Activated naive CD4-positive, alpha-beta T cell treated with anti-CD3 and anti-CD28 coated beads, Interleukin-2, amount 10 ng/mL, durations not matched to agents 7 days and 5 days (primary cell): Measurements from ENCODE around the gene LILRB2.
"Not testable (repeated sequence)": the region's sequence is repeated elsewhere in the genome, so short reads cannot be mapped to it uniquely, and the experiment has no call there.

Source experiments
- CTCF ChIA-PET: fragments of 350-600 bp; sonication (Branson Sonifier 250); formaldehyde crosslinking; loops from one replicate; lab custom pipeline; 2021; ENCODE audit warnings: antibody characterized with exemption; lab: Charles Lee
- DNase-seq: peaks from one replicate; pipeline ENCODE4 v3.0.0-alpha.2; 2020
- H3K27ac Mint-ChIP-seq: one replicate; pipeline ENCODE4 v1.8.0; 2021; ENCODE audit warnings: mild to moderate bottlenecking, moderate library complexity, mixed read lengths
- H3K27me3 Mint-ChIP-seq: one replicate; pipeline ENCODE4 v1.8.0; 2021; ENCODE audit warnings: mild to moderate bottlenecking, mixed read lengths
- H3K36me3 Mint-ChIP-seq: one replicate; pipeline ENCODE4 v1.8.0; 2021; ENCODE audit warnings: mixed read lengths
- H3K4me1 Mint-ChIP-seq: one replicate; pipeline ENCODE4 v1.8.0; 2021; ENCODE audit warnings: mixed read lengths
- H3K4me3 Mint-ChIP-seq: one replicate; pipeline ENCODE4 v1.8.0; 2021; ENCODE audit warnings: mild to moderate bottlenecking, moderate library complexity, mixed read lengths
- H3K9me3 Mint-ChIP-seq: one replicate; pipeline ENCODE4 v1.8.0; 2021; ENCODE audit warnings: mixed read lengths

The LILRB2 gene

DNA sequence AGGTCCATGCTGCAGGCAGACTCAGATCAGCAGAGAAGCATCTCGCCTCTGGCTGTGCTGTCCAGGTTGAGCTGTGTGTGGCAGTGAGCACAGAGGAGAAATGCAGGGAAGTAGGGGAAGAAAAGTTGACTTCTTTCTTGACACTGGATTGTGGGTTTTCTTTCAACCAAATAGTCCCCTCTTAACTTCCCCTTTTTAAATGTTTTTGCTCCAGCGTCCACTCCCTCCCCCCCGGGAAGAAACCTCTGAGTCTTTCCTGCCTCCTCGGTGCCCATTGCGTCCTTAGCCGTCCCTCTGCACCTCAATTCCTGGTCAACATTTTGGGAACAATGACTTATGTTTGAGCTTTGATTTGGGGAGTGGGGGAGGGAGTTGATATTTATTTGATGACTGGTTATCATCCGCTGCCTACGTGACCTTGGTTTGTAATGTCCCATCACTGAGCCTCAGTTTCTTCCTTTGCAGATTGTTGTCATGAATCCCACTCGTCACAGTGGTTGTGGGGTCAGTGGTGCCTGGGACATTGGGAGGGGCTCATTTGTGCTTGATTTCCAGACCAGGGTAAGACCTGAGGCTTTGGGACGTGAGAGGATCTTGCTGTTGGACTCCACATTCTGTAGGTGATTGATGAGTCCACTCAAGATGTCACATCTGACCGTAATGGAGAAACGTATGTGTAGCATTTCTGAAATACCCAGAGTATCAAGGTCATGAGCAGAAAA lies at the start of gene LILRB2:
Gene LILRB2, minus strand, starts transcription at position 104 of the 722 bp plus-strand sequence. CDS start 614 bp downstream, outside the sequence.
- peaks cover 13% of the 10 kb centered on the region for H3K4me1 Mint-ChIP-seq
- DNase-seq, result no peak
- peaks cover 75% of the 10 kb centered on the region for H3K27me3 Mint-ChIP-seq
- H3K27ac Mint-ChIP-seq, result no peak within 1 kb of the TSS
- no peaks in the 10 kb centered on the region for H3K36me3 Mint-ChIP-seq
- CTCF ChIA-PET, result no interaction called here
- no peaks in the 10 kb centered on the region for H3K9me3 Mint-ChIP-seq
- H3K4me3 Mint-ChIP-seq, result no peak within 1 kb of the TSS

GRCh38 chr19:54329476-54330165 lies 48.7 kb upstream of the LILRB2 start:
- H3K9me3 Mint-ChIP-seq, result peaks cover 2% of the 10 kb centered on the region
- H3K4me1 Mint-ChIP-seq, result peaks cover 18% of the 10 kb centered on the region
- no peak overlapping the region for H3K4me3 Mint-ChIP-seq
- no peak overlapping the region for H3K27ac Mint-ChIP-seq
- peaks cover 3% of the 10 kb centered on the region for H3K36me3 Mint-ChIP-seq
- DNase-seq, result no peak
- CTCF ChIA-PET, result interaction anchor here (2.1 kb wide), 1 partner anchor 61 kb away, joined by 4 read pairs; no protein-coding TSS in a partner anchor
- H3K27me3 Mint-ChIP-seq, result peaks cover 45% of the 10 kb centered on the region

- H3K4me3 Mint-ChIP-seq, H3K27ac Mint-ChIP-seq, H3K9me3 Mint-ChIP-seq, H3K36me3 Mint-ChIP-seq, DNase-seq: not testable (repeated sequence)
- H3K27me3 Mint-ChIP-seq, result peaks cover 40% of the 10 kb centered on the region
- CTCF ChIA-PET, result interaction anchor here (2.1 to 8.6 kb wide), 2 partner anchors 61 to 62 kb away, joined by 4 to 128 read pairs; no protein-coding TSS in a partner anchor
- peaks cover 18% of the 10 kb centered on the region for H3K4me1 Mint-ChIP-seq
Observed at GRCh38 chr19:54328781-54329180, 47.9 kb upstream of the LILRB2 start.

DNA sequence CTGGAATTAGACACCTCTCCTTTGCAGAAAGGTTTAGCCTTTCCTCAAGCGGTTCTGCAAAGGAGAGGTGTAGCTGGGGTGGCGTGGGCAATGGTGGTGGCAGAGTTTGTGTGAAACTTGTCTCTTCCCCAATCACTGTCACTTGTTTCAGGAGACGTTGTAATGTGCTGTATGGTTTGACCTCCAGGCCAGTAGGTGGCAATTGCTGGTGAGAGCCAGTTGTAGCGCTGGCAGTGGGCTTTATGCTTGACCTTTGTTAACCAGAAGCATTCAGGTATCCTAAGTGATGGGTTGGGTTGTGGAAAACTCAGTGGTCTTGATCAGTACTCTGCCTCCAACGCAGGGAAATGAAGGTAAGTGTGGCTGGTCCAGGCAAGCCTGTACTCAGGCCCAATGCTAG lies 44.7 kb upstream of the LILRB2 start:
- H3K27ac Mint-ChIP-seq, result no peak overlapping the region
- no peak overlapping the region for H3K4me3 Mint-ChIP-seq
- H3K9me3 Mint-ChIP-seq, result peaks cover 2% of the 10 kb centered on the region
- H3K36me3 Mint-ChIP-seq, result peaks cover 3% of the 10 kb centered on the region
- peaks cover 43% of the 10 kb centered on the region for H3K27me3 Mint-ChIP-seq
- H3K4me1 Mint-ChIP-seq, result peaks cover 18% of the 10 kb centered on the region
- CTCF ChIA-PET, result interaction anchor here (0.6 to 8.6 kb wide), 4 partner anchors 8 to 64 kb away, joined by 3 to 128 read pairs (median 3); no protein-coding TSS in a partner anchor
- no peak for DNase-seq

DNA sequence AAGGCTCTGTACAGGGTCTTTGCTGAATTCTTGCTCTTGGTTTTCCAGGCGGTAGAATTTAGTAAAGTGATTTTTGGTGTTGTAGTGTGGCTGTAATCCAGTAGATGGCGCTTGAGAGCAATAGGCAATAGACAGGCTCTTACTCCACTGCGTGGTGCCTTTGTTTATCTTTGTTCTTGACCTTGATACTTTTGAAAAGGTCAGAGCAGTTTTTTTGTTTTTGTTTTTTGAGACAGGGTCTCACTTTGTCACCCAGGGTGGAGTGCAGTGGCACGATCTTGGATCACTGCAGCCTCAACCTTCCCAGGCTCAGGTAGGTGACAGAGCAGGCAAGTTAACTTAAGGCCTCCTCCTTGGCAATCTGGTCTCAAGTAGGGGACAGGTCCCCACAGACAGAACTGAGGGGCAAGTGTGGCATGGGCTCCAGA lies 44.3 kb upstream of the LILRB2 start:
- H3K4me1 Mint-ChIP-seq, result peaks cover 18% of the 10 kb centered on the region
- peaks cover 43% of the 10 kb centered on the region for H3K27me3 Mint-ChIP-seq
- H3K4me3 Mint-ChIP-seq, result no peak overlapping the region
- no peak overlapping the region for H3K27ac Mint-ChIP-seq
- CTCF ChIA-PET, result interaction anchor here (1.0 to 8.6 kb wide), 4 partner anchors 32 to 73 kb away, joined by 3 to 128 read pairs (median 4); no protein-coding TSS in a partner anchor
- peak; percentile 62 for DNase-seq
- H3K9me3 Mint-ChIP-seq, result peaks cover 2% of the 10 kb centered on the region
- H3K36me3 Mint-ChIP-seq, result peaks cover 3% of the 10 kb centered on the region

- Mint-ChIP-seq H3K4me1 (peaks cover 18% of the 10 kb centered on the region), H3K9me3 (peaks cover 2% of the 10 kb centered on the region), H3K4me3 (no peak overlapping the region), H3K27me3 (peaks cover 40% of the 10 kb centered on the region), H3K27ac (no peak overlapping the region), H3K36me3 (peaks cover 3% of the 10 kb centered on the region)
- CTCF ChIA-PET, result interaction anchor here (0.9 to 8.6 kb wide), 3 partner anchors 57 to 86 kb away, joined by 3 to 128 read pairs (median 5); no protein-coding TSS in a partner anchor
- DNase-seq, result no peak
Observed at GRCh38 chr19:54324071-54324470, 43.2 kb upstream of the LILRB2 start.

- not testable (repeated sequence) for H3K4me3 Mint-ChIP-seq, DNase-seq, H3K27ac Mint-ChIP-seq, H3K36me3 Mint-ChIP-seq, H3K9me3 Mint-ChIP-seq
- Mint-ChIP-seq H3K4me1 (peaks cover 18% of the 10 kb centered on the region), H3K27me3 (peaks cover 43% of the 10 kb centered on the region)
- CTCF ChIA-PET, result interaction anchor here (8.6 kb wide), 1 partner anchor 67 kb away, joined by 128 read pairs; no protein-coding TSS in a partner anchor
Observed at GRCh38 chr19:54322934-54323333, 42.0 kb upstream of the LILRB2 start.

- DNase-seq, H3K36me3 Mint-ChIP-seq, H3K9me3 Mint-ChIP-seq, H3K4me3 Mint-ChIP-seq, H3K27ac Mint-ChIP-seq: not testable (repeated sequence)
- CTCF ChIA-PET, result interaction anchor here (8.6 kb wide), 1 partner anchor 68 kb away, joined by 128 read pairs; no protein-coding TSS in a partner anchor
- peaks cover 49% of the 10 kb centered on the region for H3K27me3 Mint-ChIP-seq
- peaks cover 15% of the 10 kb centered on the region for H3K4me1 Mint-ChIP-seq
Observed at GRCh38 chr19:54322295-54322694, 41.4 kb upstream of the LILRB2 start.

- CTCF ChIA-PET, result interaction anchor here (8.6 kb wide), 1 partner anchor 70 kb away, joined by 128 read pairs; no protein-coding TSS in a partner anchor
- Mint-ChIP-seq H3K27me3 (peaks cover 60% of the 10 kb centered on the region), H3K36me3 (no peaks in the 10 kb centered on the region), H3K27ac (no peak overlapping the region), H3K4me3 (no peak overlapping the region), H3K9me3 (no peaks in the 10 kb centered on the region), H3K4me1 (peaks cover 2% of the 10 kb centered on the region)
- DNase-seq, result no peak
Observed at GRCh38 chr19:54319892-54320670, 39.2 kb upstream of the LILRB2 start.

GRCh38 chr19:54319049-54319448 lies 38.1 kb upstream of the LILRB2 start:
- Mint-ChIP-seq H3K27ac (no peak overlapping the region), H3K4me3 (no peak overlapping the region), H3K9me3 (no peaks in the 10 kb centered on the region), H3K4me1 (no peaks in the 10 kb centered on the region), H3K27me3 (peaks cover 59% of the 10 kb centered on the region), H3K36me3 (no peaks in the 10 kb centered on the region)
- no peak for DNase-seq
- CTCF ChIA-PET, result interaction anchor here (2.9 kb wide), 1 partner anchor 72 kb away, joined by 13 read pairs; no protein-coding TSS in a partner anchor

DNA sequence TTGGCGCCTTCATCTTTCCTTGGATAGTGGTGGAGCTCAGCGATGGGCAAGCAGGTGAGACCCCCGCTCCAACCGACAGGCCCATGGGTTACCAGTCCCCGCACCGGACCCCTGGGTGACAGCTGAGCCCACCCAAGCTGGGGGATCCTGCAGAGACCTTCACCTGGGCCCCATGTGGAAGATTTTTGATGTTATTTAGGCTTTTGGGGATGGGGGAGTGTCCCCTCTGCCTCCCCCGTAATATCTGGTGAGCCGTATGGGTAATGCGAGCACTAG lies 37.0 kb upstream of the LILRB2 start:
- no peak overlapping the region for H3K4me3 Mint-ChIP-seq
- H3K9me3 Mint-ChIP-seq, result no peaks in the 10 kb centered on the region
- H3K36me3 Mint-ChIP-seq, result no peaks in the 10 kb centered on the region
- no peak for DNase-seq
- H3K4me1 Mint-ChIP-seq, result no peaks in the 10 kb centered on the region
- CTCF ChIA-PET, result interaction anchor here (2.9 kb wide), 1 partner anchor 73 kb away, joined by 13 read pairs; no protein-coding TSS in a partner anchor
- peaks cover 69% of the 10 kb centered on the region for H3K27me3 Mint-ChIP-seq
- no peak overlapping the region for H3K27ac Mint-ChIP-seq

DNA sequence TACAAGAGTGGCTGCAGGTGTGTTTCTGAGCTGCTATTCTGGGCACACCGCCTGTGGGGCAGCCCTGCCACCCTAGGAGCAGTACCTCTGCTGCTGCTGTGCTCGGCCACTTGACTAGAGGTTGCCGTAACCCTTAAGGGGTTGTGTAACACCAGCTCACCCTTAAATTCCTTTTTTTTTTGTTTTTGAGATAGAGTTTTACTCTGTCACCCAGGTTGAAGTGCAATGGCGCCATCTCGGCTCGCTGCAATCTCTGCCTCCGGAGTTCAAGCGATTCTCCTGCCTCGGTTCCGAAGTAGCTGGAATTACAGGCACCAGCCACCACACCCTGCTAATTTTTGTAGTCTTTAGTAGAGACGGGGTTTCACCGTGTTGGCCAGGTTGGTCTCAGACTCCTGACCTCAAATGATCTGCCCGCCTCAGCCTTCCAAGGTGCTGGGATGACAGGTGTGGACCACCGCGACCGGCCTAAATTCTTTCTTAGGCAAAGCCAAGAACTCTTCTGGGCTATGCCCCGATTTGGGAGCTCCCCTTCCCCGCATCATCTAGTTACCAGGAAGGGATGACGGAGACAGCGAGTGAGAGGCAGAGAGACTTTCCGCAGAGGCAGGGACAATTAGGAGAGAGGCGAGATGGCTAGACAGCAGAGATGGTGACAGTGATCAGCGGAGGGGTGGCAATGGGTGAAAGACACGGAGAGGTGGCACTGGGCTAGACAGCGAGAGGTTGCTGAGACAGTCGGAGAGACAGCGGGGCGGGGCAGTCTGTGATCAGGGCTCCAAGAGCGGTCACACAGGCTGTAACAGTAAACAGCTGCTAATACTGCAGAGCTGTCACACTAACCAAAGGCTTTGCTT lies 36.4 kb upstream of the LILRB2 start:
- H3K4me3 Mint-ChIP-seq, result no peak overlapping the region
- H3K9me3 Mint-ChIP-seq, result no peaks in the 10 kb centered on the region
- H3K27ac Mint-ChIP-seq, result no peak overlapping the region
- no peak for DNase-seq
- peaks cover 74% of the 10 kb centered on the region for H3K27me3 Mint-ChIP-seq
- no peaks in the 10 kb centered on the region for H3K36me3 Mint-ChIP-seq
- CTCF ChIA-PET, result interaction anchor here (1.0 to 2.9 kb wide), 2 partner anchors 10 to 74 kb away, joined by 3 to 13 read pairs; no protein-coding TSS in a partner anchor
- H3K4me1 Mint-ChIP-seq, result no peaks in the 10 kb centered on the region

DNA sequence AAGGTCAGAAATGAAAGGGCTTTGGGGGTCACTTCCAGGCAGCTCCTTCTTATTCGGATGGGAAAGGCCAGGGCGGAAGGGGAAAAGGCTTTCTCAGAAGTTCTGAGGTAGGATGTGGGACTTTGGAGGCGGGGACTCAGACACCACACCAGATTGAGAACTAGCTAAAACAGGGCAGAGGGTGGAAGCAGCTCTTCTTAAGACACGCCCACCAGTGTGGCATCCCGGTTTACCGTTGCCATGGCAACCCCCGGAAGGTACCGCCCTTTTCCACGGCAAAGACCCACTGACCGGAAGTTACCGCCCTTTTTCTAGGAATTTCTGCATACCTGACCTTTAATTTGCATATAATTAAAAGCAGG lies 35.8 kb upstream of the LILRB2 start:
- H3K9me3 Mint-ChIP-seq, result no peaks in the 10 kb centered on the region
- H3K4me1 Mint-ChIP-seq, result no peaks in the 10 kb centered on the region
- no peak overlapping the region for H3K27ac Mint-ChIP-seq
- no peak for DNase-seq
- peaks cover 74% of the 10 kb centered on the region for H3K27me3 Mint-ChIP-seq
- no peaks in the 10 kb centered on the region for H3K36me3 Mint-ChIP-seq
- no peak overlapping the region for H3K4me3 Mint-ChIP-seq
- CTCF ChIA-PET, result interaction anchor here (1.0 to 2.9 kb wide), 2 partner anchors 10 to 75 kb away, joined by 3 to 13 read pairs; no protein-coding TSS in a partner anchor
